Stimulated activated CD8-positive, alpha-beta memory T cell treated with anti-CD3 and anti-CD28 coated beads, Interleukin-4, amount 100 ng/mL, for 4 hours (primary cell): ENCODE measurements around the gene PITPNM3.
"Not testable (repeated sequence)": the region's sequence is repeated elsewhere in the genome, so short reads cannot be mapped to it uniquely, and the experiment has no call there.

Source experiments
- DNase-seq, 2 donors: peaks; one replicate each; pipeline ENCODE4 v3.0.0-alpha.2; 2020; ENCODE audit warnings: low read depth in 2 of 2, low spot score in 1 of 2

Gene PITPNM3

DNA sequence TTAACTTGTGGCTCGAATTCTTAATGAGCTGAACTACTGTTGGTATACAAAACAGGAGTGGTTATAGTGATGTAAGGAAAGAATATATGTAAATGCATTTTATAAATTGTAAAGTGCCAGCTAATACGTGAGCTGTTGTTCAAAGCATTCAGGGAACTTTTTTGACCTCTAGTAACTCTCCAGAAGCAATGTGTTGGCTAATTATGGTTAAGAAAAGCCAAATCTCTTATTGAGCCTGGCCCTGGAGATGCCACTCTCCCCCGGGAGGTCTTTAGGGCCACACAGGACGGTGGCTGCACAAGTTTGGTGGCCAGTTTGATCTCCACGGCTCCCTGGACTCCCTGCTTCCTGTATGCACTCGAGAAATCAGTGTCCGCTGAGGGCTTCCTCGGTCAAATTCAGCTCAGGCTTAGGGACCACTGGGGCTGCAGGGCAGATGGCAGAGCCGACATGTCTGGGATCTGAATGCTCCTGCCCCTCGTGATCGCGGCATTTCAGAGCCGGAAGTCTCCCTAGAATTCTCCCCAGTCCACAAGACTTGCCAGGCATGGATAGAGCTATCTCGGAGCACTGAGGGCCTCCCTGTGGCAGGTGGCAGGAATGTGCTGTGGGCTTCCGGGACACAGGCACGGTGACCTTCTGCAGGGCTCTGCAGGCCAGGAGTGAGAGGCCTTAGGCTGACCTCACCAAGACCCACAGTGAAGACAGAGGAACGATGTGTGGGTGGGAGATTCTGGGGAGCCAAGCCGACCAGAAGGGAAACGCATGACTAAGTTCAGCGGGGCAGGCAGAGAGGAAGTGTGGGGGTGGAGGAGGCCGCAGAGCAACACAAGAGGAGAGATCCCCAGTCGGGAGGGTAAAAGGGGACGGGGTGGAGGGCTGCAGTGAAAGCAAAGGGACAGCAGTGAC, 18.6 kb upstream of the PITPNM3 start:
- DNase-seq = peak; percentile 14 to 21

DNA sequence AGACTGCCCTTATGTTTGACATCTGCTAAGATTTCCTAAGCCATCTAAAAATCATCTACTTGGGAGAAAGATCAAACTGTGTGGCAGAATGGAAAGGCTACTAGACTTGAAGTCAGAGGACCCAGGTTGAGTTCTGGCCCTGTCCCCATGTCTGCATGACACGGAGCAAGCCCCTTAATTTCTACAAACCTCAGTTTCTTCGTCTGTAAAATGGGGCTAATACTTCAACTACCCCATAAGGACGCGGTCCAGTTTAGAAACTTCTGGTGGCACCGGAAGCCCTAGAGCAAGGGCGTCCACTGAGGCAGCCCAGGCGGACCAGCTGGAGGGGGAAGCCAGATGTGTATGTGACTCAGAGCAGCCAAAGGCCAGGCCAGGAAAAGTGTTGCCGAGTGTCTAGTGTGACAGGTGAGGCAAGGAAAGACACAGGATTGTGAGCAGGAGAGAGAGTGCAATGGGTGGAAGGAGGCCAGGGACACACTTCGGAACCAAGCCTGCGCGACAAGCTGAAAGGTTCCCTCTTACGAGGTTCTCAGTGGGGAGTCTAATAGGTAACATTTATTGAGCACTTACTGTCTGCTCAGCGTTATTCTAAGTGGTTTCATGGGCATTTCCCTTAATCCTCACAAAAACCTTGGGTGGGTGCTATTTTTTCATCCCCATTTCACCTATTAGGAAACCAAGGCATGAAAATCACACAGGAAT, 17.8 kb upstream of the PITPNM3 start:
- no peak for DNase-seq

DNA sequence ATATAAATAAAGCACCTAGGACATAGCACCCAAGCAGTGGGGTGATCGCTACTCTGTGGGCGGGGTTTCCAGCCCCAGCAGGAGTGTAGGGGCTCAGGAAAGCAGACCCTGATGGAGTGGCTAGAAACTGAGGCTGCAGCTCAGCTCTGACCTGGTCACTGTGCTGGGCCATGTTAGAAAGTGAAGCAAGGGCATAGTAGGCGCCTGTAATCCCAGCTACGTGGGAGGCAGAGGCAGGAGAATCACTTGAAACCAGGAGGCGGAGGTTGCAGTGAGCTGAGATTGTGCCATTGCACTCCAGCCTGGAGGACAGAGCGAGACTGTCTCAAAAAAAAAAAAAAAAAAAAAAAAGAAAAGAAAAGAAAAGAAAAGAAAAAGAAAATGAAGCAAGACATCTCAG, 17.1 kb upstream of the PITPNM3 start:
- not testable (repeated sequence) for DNase-seq

DNA sequence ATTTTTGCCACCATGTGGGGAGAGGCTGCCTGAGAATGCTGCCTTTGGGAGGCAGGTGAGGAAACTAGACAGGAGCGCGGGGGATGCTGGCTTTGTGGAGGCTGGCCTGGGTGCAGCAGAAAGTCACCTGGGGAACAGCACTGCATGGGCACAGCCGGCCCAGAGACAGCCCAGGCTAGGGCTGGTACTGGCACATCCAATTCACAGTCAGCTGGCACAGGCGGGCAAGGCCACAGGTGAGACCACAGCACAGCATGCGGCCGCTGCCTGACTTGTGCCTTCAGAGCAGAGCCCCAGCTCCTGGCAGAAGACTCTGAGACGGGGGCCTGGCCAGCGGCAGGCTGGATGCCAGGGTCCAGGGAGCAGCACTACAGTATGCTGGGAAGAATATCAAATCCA, 16.6 kb upstream of the PITPNM3 start:
- DNase-seq = no peak

DNA sequence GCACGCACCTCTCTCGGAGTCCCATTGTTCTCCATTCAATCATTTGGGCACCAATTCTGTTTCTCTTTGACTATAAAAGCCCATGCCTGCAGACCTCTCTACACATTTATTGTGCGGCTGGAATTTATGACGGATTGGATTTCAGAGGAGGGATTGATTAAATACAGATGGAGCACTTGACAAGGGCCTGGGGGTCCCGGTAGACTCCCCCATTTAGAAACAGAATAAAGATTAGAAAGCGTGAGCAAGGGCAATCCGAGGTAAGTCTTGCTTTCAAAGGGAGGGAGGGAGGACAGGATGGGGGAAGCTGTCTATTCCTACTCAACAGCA, 15.1 kb upstream of the PITPNM3 start:
- no peak for DNase-seq

DNA sequence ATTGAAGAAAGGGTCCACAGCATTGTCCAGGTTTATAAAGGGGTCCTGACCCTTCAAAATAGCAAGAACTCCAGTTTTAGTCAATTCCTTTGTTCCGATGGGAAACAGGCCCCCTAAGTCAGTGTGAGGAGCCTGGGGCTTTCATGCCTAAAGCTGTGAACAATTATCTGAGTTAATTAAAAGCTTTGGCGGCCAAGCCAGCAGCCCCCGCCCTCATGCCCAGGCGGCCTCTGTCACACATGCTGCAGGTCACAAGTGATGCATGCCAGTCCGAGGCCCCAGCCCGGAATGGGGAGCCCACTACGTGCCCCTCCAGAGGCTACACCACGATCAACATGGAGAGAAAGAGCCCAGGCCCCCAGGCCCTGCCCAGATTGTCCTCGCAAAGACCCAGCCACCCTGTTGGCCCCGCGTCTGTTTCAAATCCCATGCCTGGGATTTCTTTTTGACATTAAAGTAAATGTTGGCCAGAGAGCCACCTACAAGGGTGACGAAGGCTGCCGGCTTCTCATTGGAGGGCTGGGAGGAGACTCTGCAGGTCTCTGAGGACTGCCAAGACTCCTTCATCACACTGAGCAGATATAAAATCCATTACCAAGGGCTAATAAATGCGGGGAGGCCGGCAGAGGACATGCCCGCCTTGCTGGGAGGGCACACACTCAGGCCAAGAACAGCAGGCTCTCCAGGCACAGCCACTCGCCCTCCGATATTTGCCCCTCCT, 14.5 kb upstream of the PITPNM3 start:
- DNase-seq = no peak

DNA sequence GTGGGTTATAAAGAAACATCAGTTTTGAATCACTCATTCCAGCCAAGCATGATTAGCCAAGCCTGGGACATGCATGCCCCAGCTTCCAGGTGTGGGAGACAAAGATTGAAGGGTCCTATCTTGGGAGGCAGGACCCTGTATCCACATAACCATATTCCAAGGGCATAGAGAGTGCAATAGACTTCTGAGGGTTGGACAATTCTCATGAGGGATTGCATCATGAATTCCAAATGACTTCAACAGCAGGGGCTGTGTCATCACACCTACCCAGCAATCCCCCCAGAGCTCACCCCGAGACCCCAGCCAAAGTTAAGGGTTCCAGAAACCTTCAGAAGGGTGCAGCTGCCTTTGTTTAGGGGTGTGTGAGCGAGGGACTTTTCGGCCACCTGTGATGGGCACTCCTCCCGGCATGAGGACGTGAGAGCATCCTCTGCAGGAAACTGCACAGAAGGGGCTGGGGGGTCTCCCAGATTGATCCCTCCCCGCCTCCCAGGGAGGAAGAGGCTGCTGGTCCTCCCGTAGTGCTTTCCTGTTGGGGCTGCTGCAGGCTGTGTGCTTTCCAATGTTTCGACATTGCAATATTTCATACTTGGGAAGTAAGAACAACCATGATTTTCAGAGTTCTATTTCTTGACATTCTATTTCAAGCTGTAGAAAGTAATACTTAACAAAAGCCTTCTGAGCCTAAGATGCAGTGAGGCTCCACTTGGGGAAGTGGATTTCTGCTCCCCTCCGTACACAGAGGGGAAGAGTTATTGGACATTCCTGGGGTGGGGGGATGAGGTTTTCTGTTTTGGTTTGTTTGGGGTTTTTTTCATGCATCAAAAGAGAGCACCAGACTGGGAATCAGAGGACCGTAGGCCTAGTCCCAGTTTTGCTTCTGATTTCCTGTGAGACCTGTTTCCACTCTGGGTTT, 13.3 kb upstream of the PITPNM3 start:
- DNase-seq = no peak

DNA sequence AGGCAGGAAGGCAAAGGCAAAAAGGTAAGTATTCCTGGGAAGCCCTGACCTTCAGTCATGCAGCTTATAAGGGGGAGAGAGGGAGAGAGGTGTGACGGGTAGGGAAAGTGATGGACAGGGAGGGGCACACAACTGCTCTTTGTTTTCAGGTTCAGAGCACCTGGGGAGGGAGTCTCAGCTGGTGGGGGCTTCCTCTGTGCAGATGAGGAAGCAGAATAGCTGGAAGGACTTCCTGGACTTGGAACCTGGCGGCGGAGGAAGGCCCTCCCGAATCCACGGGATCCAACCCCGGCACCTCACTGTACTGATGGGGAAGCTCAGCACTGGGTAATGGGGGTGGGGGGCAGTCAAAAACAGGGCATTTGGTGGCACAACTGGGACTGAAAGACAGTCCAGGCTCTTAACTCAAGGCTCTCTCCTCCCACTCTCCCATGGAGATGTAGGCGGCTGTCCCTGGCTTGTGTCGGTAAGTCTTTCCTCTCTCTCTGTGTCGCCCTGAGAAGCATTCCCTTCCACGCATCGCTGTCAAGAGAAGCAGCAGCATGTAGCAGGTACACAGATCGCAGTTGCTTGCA, 11.9 kb upstream of the PITPNM3 start:
- no peak for DNase-seq

DNA sequence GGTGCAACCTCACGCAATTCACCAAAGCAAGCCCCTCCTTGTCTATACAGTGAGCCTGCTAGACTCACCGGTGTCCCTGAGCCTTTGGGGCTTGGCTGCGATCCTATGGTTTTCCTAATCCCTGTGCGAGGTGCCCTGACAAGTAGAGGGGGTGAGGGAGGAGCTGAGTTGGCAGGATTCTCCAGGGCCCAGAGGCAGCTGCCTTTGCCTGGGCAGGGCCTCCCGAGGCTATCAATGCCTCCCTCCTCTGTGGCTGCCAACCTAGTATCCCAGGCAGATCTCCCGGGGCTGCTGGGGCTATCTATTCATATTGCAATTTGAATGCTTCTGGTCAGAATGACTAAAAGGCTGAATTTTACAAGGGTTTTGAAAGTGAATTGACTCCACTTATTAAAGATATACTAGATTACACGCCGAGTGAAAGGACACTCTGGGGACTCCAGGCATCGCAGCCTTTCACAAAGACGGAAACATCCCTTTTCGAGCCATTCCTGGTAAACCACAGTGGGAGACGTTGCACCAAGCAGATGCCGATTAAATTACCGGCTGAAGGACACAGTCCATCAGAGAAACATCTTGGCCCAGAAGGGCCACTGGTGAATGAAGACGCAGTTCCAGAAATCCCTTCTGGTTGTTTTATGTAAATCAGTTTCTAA, 11.3 kb upstream of the PITPNM3 start:
- no peak for DNase-seq

DNA sequence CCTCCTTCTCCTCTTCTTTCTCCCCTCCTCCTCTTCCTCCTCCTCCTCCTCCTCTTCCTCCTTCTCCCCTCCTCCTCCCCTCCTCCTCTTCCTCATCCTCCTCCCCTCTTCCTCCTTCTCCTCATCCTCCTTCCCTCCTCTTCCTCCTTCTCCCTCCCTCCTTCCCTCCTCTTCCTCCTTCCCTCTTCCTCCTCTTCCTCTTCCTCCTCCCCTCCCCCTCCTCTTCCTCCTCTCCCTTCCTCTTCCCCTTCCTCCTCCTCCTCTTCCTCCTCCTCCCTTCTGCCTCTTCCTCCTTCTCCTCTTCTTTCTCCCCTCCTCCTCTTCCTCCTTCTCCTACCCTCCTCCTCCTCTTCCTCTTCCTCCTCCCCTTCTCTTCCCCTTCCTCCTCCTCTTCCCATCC, 5.1 kb upstream of the PITPNM3 start:
- no peak for DNase-seq

DNA sequence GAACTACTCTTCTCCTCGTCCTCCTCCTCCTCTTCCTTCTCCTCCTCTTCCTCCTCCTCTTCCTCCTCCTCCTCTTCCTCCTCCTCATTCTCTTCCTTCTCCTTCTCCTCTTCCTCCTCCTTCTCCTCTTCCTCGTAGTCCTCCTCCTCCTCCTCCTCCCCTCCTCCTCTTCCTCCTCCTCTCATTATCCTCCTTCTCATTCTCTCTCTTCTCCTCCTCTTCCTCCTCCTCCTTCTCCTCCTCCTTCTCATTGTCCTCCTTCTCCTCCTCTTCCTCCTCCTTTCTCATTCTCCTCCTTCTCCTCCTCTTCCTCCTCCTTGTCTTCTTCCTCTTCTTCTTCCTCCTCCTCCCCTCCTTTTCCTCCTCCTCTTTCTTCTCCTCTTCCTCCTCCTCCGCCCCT, 4.1 kb upstream of the PITPNM3 start:
- DNase-seq = no peak

DNA sequence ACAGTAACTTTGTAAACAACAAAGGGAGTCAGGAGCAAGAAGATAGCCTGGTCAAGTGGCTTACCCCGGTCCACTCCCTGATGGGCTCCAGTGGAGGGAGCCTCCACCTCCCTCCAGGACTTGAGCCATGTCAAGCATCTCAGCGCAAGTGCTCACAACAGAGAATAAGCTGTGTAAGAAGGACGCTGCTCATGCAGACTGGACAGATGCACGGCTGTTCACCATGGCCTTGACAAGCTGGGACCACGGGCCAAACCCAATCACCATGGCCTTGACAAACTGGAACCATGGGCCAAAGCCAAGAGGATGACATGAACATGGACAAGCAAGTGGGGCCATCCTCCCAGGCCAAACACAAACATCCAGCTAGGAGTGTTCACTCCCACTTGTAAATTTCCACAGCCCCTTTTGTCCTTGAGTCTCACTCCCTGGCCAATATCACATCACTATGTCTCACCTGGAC, 3.4 kb upstream of the PITPNM3 start:
- no peak for DNase-seq

DNA sequence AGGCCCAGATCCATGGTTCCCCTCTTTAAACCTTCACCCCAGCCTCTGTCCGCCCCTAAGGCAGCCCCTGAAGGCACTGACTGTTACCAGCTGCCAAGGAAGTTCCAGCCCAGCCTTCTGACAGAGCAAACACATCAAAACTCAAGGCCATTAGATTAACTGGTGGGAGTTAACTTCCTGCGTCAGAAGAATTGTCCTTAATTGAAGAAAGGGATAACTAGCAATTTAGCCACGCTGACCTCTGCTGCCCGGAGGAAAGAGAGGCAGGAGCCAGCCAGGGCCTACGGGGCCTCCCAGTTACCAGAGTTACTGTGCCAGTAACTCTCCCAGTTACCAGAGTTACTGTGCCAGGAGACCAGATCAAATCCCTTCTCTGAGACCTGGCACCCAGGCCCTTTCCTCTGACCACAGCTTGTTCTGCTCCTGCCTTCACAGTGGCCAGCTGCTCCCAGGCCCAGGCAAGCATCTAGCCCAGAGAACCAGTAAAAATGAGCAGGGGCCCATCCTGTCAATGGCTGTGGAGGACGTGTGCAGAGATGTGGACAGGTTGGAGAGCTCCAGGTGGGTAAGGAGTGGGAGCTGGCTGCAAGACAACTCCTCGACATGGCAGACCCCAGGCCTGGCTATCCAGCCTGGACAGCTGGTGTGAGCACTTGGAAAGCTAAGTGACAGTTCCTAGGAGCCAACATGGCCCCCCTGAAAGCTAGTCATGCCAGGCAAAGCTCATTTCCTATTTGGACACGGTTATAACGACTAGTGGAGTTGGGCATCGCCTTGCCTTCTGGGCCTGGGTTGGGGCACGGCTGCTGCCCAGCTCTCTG, 2.8 kb upstream of the PITPNM3 start:
- DNase-seq = no peak

DNA sequence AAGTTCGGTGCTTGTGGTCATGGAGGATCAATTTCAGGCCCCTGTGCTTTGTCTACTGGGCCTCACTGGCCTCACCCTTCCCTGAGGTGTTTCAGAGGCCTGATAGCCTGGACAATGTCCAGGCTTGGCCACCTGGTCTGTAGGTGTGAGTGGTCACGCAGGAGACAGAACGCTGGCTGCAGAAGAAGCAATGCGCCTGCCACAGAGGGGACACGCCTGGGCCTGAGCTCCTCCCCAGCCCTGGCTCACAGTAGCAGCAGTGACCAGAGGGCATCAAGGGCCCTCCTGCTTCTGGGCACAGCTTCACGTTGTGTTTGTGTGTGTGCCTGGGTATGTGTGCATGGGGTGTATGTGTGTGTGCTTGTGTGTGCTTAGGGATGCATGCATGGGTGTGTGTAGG, 1.9 kb upstream of the PITPNM3 start:
- DNase-seq = no peak

DNA sequence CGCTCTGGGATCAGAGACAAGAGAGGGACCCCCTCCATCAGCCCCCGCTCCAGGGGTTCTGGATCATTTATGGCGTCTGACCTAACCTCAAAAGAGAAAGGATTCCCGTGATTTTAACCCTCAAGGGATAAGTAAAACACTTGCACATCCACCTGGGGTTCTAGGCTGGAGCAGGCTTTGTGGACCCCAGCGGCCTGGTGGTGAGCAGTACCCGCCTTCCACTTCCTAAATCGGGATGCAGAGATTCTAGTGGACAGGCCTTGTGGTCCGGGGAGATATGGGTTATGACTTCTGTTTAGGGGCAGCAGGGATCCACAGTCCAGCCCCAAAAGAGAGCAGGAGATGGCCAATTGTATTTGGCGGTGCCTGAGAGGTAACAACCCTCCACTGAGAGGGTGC, 684 bp upstream of the PITPNM3 start:
- no peak for DNase-seq

DNA sequence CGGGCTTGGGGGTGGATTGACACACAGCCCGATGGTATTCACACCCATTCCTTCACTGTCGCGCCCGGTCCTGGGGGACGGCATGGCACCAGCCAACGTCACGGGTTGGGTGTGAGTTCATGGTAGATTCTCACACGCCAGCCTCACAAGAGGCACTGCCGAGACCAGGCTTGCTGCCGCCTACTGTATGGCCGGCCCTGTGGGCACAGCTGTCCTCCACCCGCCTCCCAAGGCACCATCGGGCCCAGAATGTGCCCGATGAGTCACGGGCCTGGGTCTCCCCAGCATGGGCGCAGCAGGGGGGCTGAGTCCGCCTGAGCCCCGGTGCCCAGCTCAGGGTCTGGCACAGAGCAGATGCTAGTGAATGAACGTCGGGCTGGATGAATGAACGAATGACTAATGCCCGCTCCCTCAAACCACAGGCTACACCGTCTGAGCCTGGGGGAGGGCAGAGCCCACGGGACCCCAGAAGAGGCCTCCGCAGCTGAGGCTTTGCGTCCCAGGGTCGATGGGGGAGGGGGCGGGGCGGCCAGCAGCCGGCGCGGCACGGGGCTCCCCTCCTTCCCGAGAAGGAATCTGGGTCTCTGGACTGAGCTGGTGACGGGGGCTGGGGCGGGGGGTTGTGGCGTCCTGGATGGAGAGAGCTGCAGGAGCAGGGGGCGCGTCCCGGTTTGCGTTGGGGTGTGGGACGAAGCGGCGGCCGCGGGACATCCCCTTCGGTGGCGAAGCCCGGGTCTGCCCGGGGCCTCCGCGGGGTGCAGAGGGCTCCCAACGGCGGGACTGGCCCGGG, 829 bp downstream of the PITPNM3 start:
- no peak for DNase-seq

DNA sequence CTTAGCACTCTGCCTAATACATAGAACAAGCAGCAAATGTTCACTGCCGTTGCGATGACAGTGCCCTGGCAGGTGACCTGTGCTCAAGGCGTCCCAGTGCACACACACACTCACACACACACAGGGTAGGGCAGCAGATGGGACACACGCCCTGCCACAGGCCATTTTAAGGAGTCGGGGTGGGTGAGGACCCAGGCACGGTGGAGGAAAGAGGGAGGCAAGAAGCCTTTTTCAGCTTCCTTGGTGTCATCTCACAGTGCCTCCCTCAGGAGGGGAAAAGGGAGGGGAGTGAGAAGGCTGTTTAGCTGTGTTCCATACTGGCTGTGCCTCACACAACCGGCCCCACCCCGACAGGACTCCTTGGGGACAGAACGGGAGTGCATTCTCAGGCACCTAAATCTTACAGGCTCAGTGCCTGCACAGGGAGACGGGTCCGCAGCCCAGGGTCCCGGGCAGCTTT, 1.5 kb downstream of the PITPNM3 start:
- DNase-seq = no peak

DNA sequence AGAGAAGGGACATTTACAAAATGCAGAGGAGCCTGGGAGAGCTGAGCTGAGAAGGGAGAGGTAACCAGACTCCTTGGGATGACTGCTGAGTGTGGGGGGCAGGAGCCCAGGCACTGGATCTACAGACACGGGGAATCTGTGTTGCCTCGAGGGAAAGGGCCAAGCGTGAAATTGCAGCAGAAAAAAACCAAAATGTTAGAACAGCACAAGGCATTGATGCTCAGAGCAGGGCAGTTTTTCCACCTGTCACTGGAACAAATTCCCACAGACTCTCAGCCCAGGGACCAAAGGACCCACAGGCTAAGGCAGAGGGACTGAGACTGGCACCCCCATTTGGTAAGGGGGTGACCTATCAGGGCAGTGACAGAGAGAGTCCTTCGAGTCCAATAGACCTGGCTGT, 2.0 kb downstream of the PITPNM3 start:
- no peak for DNase-seq
